Eye (tissue), 1 donor: ENCODE data around the gene OR2G6.
"Not testable (repeated sequence)": the region's sequence is repeated elsewhere in the genome, so short reads cannot be mapped to it uniquely, and the experiment has no call there.

ENCODE experiments used
- DNase-seq: peaks from one replicate; pipeline ENCODE4 v3.0.0-alpha.2; 2015

Gene OR2G6

GRCh38 chr1:248507773-248508172 is at the start of gene OR2G6:
OR2G6 (plus strand) TSS chr1:248508073; CDS start chr1:248521647, 13,574 bp downstream.
- DNase-seq, result not testable (repeated sequence)

- peak; percentile 0 for DNase-seq
Observed at GRCh38 chr1:248459117-248459516, 48.8 kb upstream of the OR2G6 start.

GRCh38 chr1:248471154-248471553 is 36.7 kb upstream of the OR2G6 start:
- no peak for DNase-seq

GRCh38 chr1:248472111-248472510 is 35.8 kb upstream of the OR2G6 start:
- not testable (repeated sequence) for DNase-seq

- not testable (repeated sequence) for DNase-seq
Observed at GRCh38 chr1:248473051-248473450, 34.8 kb upstream of the OR2G6 start, which contains the start of gene OR2T3. OR2T3 (plus strand) TSS chr1:248473351; CDS start chr1:248473351, 0 bp downstream.

- not testable (repeated sequence) for DNase-seq
Observed at GRCh38 chr1:248475660-248476059, 32.2 kb upstream of the OR2G6 start.

- DNase-seq, result not testable (repeated sequence)
Observed at GRCh38 chr1:248481686-248482579, 25.9 kb upstream of the OR2G6 start.

- not testable (repeated sequence) for DNase-seq
Observed at GRCh38 chr1:248488289-248488688, 19.6 kb upstream of the OR2G6 start, which contains the start of gene OR2T5. OR2T5 (plus strand) TSS chr1:248488589; CDS start chr1:248488589, 0 bp downstream.

GRCh38 chr1:248496661-248497060 is 11.2 kb upstream of the OR2G6 start:
- DNase-seq, result not testable (repeated sequence)

- not testable (repeated sequence) for DNase-seq
Observed at GRCh38 chr1:248500305-248501035, 7.4 kb upstream of the OR2G6 start.

- DNase-seq, result not testable (repeated sequence)
Observed at GRCh38 chr1:248510217-248510616, 2.3 kb downstream of the OR2G6 start.

- DNase-seq, result no peak
Observed at GRCh38 chr1:248521856-248522255, 14.0 kb downstream of the OR2G6 start.

- DNase-seq, result not testable (repeated sequence)
Observed at GRCh38 chr1:248537449-248537848, 29.6 kb downstream of the OR2G6 start.

- DNase-seq, result not testable (repeated sequence)
Observed at GRCh38 chr1:248547383-248547782, 39.5 kb downstream of the OR2G6 start.

- DNase-seq, result not testable (repeated sequence)
Observed at GRCh38 chr1:248551027-248551426, 43.2 kb downstream of the OR2G6 start.

GRCh38 chr1:248562672-248563071 is 54.8 kb downstream of the OR2G6 start, which contains the start of gene OR2T29:
OR2T29 (minus strand) TSS chr1:248562772; CDS start chr1:248559491, 3,281 bp downstream.
- DNase-seq, result not testable (repeated sequence)

- not testable (repeated sequence) for DNase-seq
Observed at GRCh38 chr1:248565530-248566373, 57.9 kb downstream of the OR2G6 start.

- not testable (repeated sequence) for DNase-seq
Observed at GRCh38 chr1:248569049-248569448, 61.2 kb downstream of the OR2G6 start.

GRCh38 chr1:248570811-248571210 is 62.9 kb downstream of the OR2G6 start:
- DNase-seq, result not testable (repeated sequence)

GRCh38 chr1:248572049-248572448 is 64.2 kb downstream of the OR2G6 start:
- DNase-seq, result not testable (repeated sequence)

GRCh38 chr1:248573856-248574255 is 66.0 kb downstream of the OR2G6 start:
- not testable (repeated sequence) for DNase-seq

- not testable (repeated sequence) for DNase-seq
Observed at GRCh38 chr1:248574657-248575056, 66.8 kb downstream of the OR2G6 start, which contains the start of gene OR2T34. OR2T34 (minus strand) TSS chr1:248574757; CDS start chr1:248574757, 0 bp downstream.
